Uterus (tissue), 2 donors: ENCODE results near the gene SLC17A8.

Experiments used
- POLR2A ChIP-seq, 2 donors: fragments of 450-650 bp; IDR thresholded peaks; one replicate each; pipeline ENCODE4 v1.6.1; 2016; ENCODE audit warnings: antibody characterized with exemption in 2 of 2, mild to moderate bottlenecking in 1 of 2, moderate library complexity in 1 of 2
- TF ChIP-seq, protein P1 (sequence below), 4 experiments: fragments of 200-600 bp in 2 of 4; fragments of 450-650 bp in 2 of 4; sonication (generic) in 2 of 4; IDR thresholded peaks; one replicate each; pipeline ENCODE4 v1.5.1; 2016 to 2019; ENCODE audit warnings: antibody characterized with exemption in 4 of 4, mild to moderate bottlenecking in 2 of 4, moderate library complexity in 1 of 4

DNA sequence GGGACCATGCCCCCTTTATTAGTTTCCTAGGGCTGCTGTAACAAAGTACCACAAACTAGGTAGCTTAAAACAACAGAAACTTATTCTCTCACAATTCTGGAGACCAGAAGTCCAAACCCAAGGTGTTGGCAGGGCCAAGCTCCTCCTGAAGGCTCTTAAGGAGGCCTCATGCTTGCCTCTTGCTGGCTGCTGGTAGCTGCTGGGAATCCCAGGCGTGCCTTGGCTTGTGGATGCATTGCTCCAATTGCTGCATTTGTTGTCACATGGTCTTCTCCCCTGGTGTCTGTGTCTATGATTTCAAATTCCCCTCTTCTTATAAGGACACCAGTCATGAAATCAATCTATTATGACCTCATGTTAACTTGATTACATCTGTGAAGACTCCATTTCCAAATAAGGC is 11.2 kb downstream of the SLC17A8 start:
- TF ChIP-seq, protein P1, sequence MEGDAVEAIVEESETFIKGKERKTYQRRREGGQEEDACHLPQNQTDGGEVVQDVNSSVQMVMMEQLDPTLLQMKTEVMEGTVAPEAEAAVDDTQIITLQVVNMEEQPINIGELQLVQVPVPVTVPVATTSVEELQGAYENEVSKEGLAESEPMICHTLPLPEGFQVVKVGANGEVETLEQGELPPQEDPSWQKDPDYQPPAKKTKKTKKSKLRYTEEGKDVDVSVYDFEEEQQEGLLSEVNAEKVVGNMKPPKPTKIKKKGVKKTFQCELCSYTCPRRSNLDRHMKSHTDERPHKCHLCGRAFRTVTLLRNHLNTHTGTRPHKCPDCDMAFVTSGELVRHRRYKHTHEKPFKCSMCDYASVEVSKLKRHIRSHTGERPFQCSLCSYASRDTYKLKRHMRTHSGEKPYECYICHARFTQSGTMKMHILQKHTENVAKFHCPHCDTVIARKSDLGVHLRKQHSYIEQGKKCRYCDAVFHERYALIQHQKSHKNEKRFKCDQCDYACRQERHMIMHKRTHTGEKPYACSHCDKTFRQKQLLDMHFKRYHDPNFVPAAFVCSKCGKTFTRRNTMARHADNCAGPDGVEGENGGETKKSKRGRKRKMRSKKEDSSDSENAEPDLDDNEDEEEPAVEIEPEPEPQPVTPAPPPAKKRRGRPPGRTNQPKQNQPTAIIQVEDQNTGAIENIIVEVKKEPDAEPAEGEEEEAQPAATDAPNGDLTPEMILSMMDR (IDR thresholded peaks at IDR 0.05) = no peak
- TF ChIP-seq POLR2A (IDR thresholded peaks at IDR 0.05) = no peak
